CD4-positive, alpha-beta memory T cell (primary cell): ENCODE results near the gene GABRR1. TPM values are rescaled to one million over a fixed set of nuclear protein-coding genes. Genes with fewer than 3 reads are reported as not detected.

Experiments used
- CTCF ChIA-PET: fragments of 350-600 bp; sonication (Branson Sonifier 250); formaldehyde crosslinking; loops from one replicate; lab custom pipeline; 2021; ENCODE audit warnings: inconsistent platforms; ENCODE audit not compliant: partially characterized antibody; lab: Charles Lee
- POLR2A ChIA-PET: fragments of 350-600 bp; sonication (Branson Sonifier 250); formaldehyde crosslinking; loops from one replicate; lab custom pipeline; 2021; ENCODE audit not compliant: partially characterized antibody; lab: Charles Lee
- DNase-seq, 5 donors: peaks; one replicate each; pipeline versions ENCODE4 v3.0.0 to v3.0.0-alpha.2; 2020 to 2022; ENCODE audit warnings: mixed read lengths in 1 of 5
- H3K27ac ChIP-seq: one replicate; pipeline ENCODE4 v1.7.0; 2013; ENCODE audit warnings: low read depth, low read length
- H3K27me3 ChIP-seq: 2 replicates; pipeline ENCODE4 v1.7.0; 2013; ENCODE audit warnings: mild to moderate bottlenecking, low read length, moderate library complexity; ENCODE audit not compliant: insufficient read depth
- H3K36me3 ChIP-seq: 2 replicates; pipeline ENCODE4 v1.7.0; 2013; ENCODE audit warnings: mild to moderate bottlenecking, low read length, moderate library complexity; ENCODE audit not compliant: insufficient read depth
- H3K4me1 ChIP-seq: 2 replicates; pipeline ENCODE4 v1.7.0; 2013; ENCODE audit warnings: mild to moderate bottlenecking, low read length, moderate library complexity; ENCODE audit not compliant: insufficient read depth
- H3K4me3 ChIP-seq, 2 donors: one replicate each; pipeline ENCODE4 v1.7.0; 2013; ENCODE audit warnings: low read length in 2 of 2, mild to moderate bottlenecking in 1 of 2
- H3K9me3 ChIP-seq, 2 donors: one replicate each; pipeline ENCODE4 v1.7.0; 2013; ENCODE audit warnings: low read length in 2 of 2, control low read depth in 1 of 2; ENCODE audit not compliant: control insufficient read depth in 1 of 2
- H3K27ac Mint-ChIP-seq, 7 donors: one replicate each; pipeline ENCODE4 v1.8.0; 2020 to 2021; ENCODE audit warnings: mixed read lengths in 7 of 7, mild to moderate bottlenecking in 6 of 7, inconsistent platforms in 3 of 7, moderate library complexity in 3 of 7
- H3K27me3 Mint-ChIP-seq, 2 donors: one replicate each; pipeline ENCODE4 v1.8.0; 2020 to 2021; ENCODE audit warnings: mixed read lengths in 2 of 2
- H3K36me3 Mint-ChIP-seq, 2 donors: one replicate each; pipeline ENCODE4 v1.8.0; 2020 to 2021; ENCODE audit warnings: mixed read lengths in 2 of 2, inconsistent platforms in 1 of 2, mild to moderate bottlenecking in 1 of 2
- H3K4me1 Mint-ChIP-seq, 4 donors: one replicate each; pipeline ENCODE4 v1.8.0; 2020 to 2021; ENCODE audit warnings: mixed read lengths in 4 of 4, mild to moderate bottlenecking in 1 of 4
- H3K4me3 Mint-ChIP-seq, 8 donors: one replicate each; pipeline ENCODE4 v1.8.0; 2020 to 2021; ENCODE audit warnings: mixed read lengths in 8 of 8, mild to moderate bottlenecking in 7 of 8, moderate library complexity in 6 of 8, inconsistent platforms in 3 of 8
- H3K9me3 Mint-ChIP-seq, 8 donors: one replicate each; pipeline ENCODE4 v1.8.0; 2020 to 2021; ENCODE audit warnings: mixed read lengths in 8 of 8, mild to moderate bottlenecking in 5 of 8, inconsistent platforms in 3 of 8, moderate library complexity in 1 of 8
- intact Hi-C: fragments of 100-400 bp; cut with micrococcal nuclease; formaldehyde crosslinking; loops from one replicate; pipeline ENCODE4 v1.15.1; 2023
- polyA plus RNA-seq, 2 donors: library from polyadenylated mRNA; unstranded; fragments of 300-500 nt; fragmentation: Illumina TruSeq; gene quantifications; one replicate each; pipeline ENCODE4 v1.2.3, GENCODE V29; 2021
- total RNA-seq, 2 experiments: library from RNA; stranded (reverse); gene quantifications; one replicate each; pipeline ENCODE4 v1.2.3, GENCODE V29; 2021

GABRR1 gene
- total and polyA plus RNA-seq, 4 experiments from 2014 or later = not detected

- Histone ChIP-seq H3K36me3 (no peaks in the 10 kb centered on the region), H3K9me3 (no peaks in the 10 kb centered on the region), H3K27ac (no peak overlapping the region), H3K27me3 (no peaks in the 10 kb centered on the region), H3K4me1 (no peaks in the 10 kb centered on the region), H3K4me3 (no peak overlapping the region)
- H3K4me1 Mint-ChIP-seq = no peaks in the 10 kb centered on the region
- CTCF ChIA-PET = interaction anchor here (1.1 kb wide), 1 partner anchor 117 kb away, joined by 3 read pairs; no protein-coding TSS in a partner anchor
- no peaks in the 10 kb centered on the region for H3K9me3 Mint-ChIP-seq
- H3K27me3 Mint-ChIP-seq = peaks cover 0 to 2% of the 10 kb centered on the region in 2 donors
- no peak overlapping the region for H3K27ac Mint-ChIP-seq
- no peak overlapping the region for H3K4me3 Mint-ChIP-seq
- POLR2A ChIA-PET = no interaction called here
- intact Hi-C loops = no loop called here
- no peak for DNase-seq
- no peaks in the 10 kb centered on the region for H3K36me3 Mint-ChIP-seq
These were observed 38.3 kb upstream of the GABRR1 start for GRCh38 chr6:89255417-89255816.

- no peaks in the 10 kb centered on the region for H3K36me3 Mint-ChIP-seq
- no peaks in the 10 kb centered on the region for H3K9me3 ChIP-seq
- no peaks in the 10 kb centered on the region for H3K36me3 ChIP-seq
- no peak overlapping the region for H3K4me3 Mint-ChIP-seq
- H3K27me3 Mint-ChIP-seq = peaks cover 0 to 2% of the 10 kb centered on the region in 2 donors
- DNase-seq = no peak
- H3K27me3 ChIP-seq = no peaks in the 10 kb centered on the region
- no peak overlapping the region for H3K27ac ChIP-seq
- no peaks in the 10 kb centered on the region for H3K9me3 Mint-ChIP-seq
- POLR2A ChIA-PET = no interaction called here
- CTCF ChIA-PET = no interaction called here
- peak overlapping the region in 1 of 7 donors; percentile 1 for H3K27ac Mint-ChIP-seq
- H3K4me1 ChIP-seq = no peaks in the 10 kb centered on the region
- intact Hi-C loops = no loop called here
- no peaks in the 10 kb centered on the region for H3K4me1 Mint-ChIP-seq
- H3K4me3 ChIP-seq = no peak overlapping the region
These were observed 37.4 kb upstream of the GABRR1 start for GRCh38 chr6:89254569-89254968.

GRCh38 chr6:89252907-89253306 lies 35.7 kb upstream of the GABRR1 start:
- H3K9me3 Mint-ChIP-seq = peaks cover 0 to 1% (median 0%) of the 10 kb centered on the region in 8 donors
- H3K4me3 ChIP-seq = no peak overlapping the region
- intact Hi-C loops = no loop called here
- no peak overlapping the region for H3K27ac ChIP-seq
- no peak overlapping the region for H3K27ac Mint-ChIP-seq
- no peaks in the 10 kb centered on the region for H3K36me3 ChIP-seq
- no peaks in the 10 kb centered on the region for H3K36me3 Mint-ChIP-seq
- no peaks in the 10 kb centered on the region for H3K4me1 ChIP-seq
- no peak for DNase-seq
- peaks cover 0 to 4% of the 10 kb centered on the region in 2 donors for H3K27me3 Mint-ChIP-seq
- ChIA-PET POLR2A (no interaction called here), CTCF (no interaction called here)
- H3K27me3 ChIP-seq = no peaks in the 10 kb centered on the region
- H3K4me3 Mint-ChIP-seq = no peak overlapping the region
- no peaks in the 10 kb centered on the region for H3K4me1 Mint-ChIP-seq
- no peaks in the 10 kb centered on the region for H3K9me3 ChIP-seq

- intact Hi-C loops = no loop called here
- Mint-ChIP-seq H3K27me3 (peaks cover 0 to 9% of the 10 kb centered on the region in 2 donors), H3K36me3 (no peaks in the 10 kb centered on the region), H3K27ac (no peak overlapping the region), H3K9me3 (peaks cover 0 to 1% (median 0%) of the 10 kb centered on the region in 8 donors), H3K4me3 (no peak overlapping the region), H3K4me1 (peaks cover 0 to 3% (median 0%) of the 10 kb centered on the region in 4 donors)
- no peak for DNase-seq
- Histone ChIP-seq H3K4me1 (no peaks in the 10 kb centered on the region), H3K36me3 (no peaks in the 10 kb centered on the region), H3K27me3 (no peaks in the 10 kb centered on the region), H3K27ac (no peak overlapping the region), H3K9me3 (no peaks in the 10 kb centered on the region), H3K4me3 (no peak overlapping the region)
- CTCF ChIA-PET = no interaction called here
- POLR2A ChIA-PET = no interaction called here
These were observed 34.8 kb upstream of the GABRR1 start for GRCh38 chr6:89251976-89252375.

- no peak for DNase-seq
- Histone ChIP-seq H3K36me3 (no peaks in the 10 kb centered on the region), H3K4me1 (no peaks in the 10 kb centered on the region), H3K27ac (no peak overlapping the region), H3K9me3 (no peaks in the 10 kb centered on the region), H3K27me3 (no peaks in the 10 kb centered on the region), H3K4me3 (no peak overlapping the region)
- ChIA-PET POLR2A (no interaction called here), CTCF (no interaction called here)
- Mint-ChIP-seq H3K4me3 (no peak overlapping the region), H3K36me3 (no peaks in the 10 kb centered on the region), H3K9me3 (peaks cover 0 to 1% (median 0%) of the 10 kb centered on the region in 8 donors), H3K27me3 (peaks cover 0 to 9% of the 10 kb centered on the region in 2 donors), H3K4me1 (peaks cover 0 to 3% (median 0%) of the 10 kb centered on the region in 4 donors), H3K27ac (no peak overlapping the region)
- intact Hi-C loops = no loop called here
These were observed 34.0 kb upstream of the GABRR1 start for GRCh38 chr6:89251170-89251569.

- POLR2A ChIA-PET = no interaction called here
- CTCF ChIA-PET = no interaction called here
These were observed 33.1 kb upstream of the GABRR1 start for GRCh38 chr6:89250239-89250638.

GRCh38 chr6:89244241-89244985 lies 27.3 kb upstream of the GABRR1 start:
- no peaks in the 10 kb centered on the region for H3K36me3 Mint-ChIP-seq
- H3K36me3 ChIP-seq = no peaks in the 10 kb centered on the region
- no peak overlapping the region for H3K4me3 ChIP-seq
- no peak for DNase-seq
- intact Hi-C loops = loop anchor here (5.0 kb wide), 1 partner anchor 122 kb away; no protein-coding TSS in a partner anchor
- H3K9me3 Mint-ChIP-seq = peaks cover 0 to 1% (median 0%) of the 10 kb centered on the region in 8 donors
- no peak overlapping the region for H3K4me3 Mint-ChIP-seq
- ChIA-PET CTCF (interaction anchor here (0.7 to 6.8 kb wide), 4 partner anchors 99 to 261 kb away, joined by 3 to 76 read pairs (median 3); no protein-coding TSS in a partner anchor), POLR2A (no interaction called here)
- no peak overlapping the region for H3K27ac ChIP-seq
- H3K4me1 ChIP-seq = peaks cover 2% of the 10 kb centered on the region
- H3K9me3 ChIP-seq = no peaks in the 10 kb centered on the region
- H3K4me1 Mint-ChIP-seq = peaks cover 6 to 12% (median 9%) of the 10 kb centered on the region in 4 donors
- no peak overlapping the region for H3K27ac Mint-ChIP-seq
- H3K27me3 Mint-ChIP-seq = peaks cover 2 to 7% of the 10 kb centered on the region in 2 donors
- H3K27me3 ChIP-seq = peaks cover 5% of the 10 kb centered on the region

More at GRCh38 chr6:89250239-89250638, 33.1 kb upstream of the GABRR1 start:
- intact Hi-C loops = no loop called here
- Mint-ChIP-seq H3K4me3 (no peak overlapping the region), H3K9me3 (peaks cover 0 to 1% (median 0%) of the 10 kb centered on the region in 8 donors), H3K27ac (no peak overlapping the region), H3K4me1 (peaks cover 0 to 3% (median 0%) of the 10 kb centered on the region in 4 donors), H3K36me3 (no peaks in the 10 kb centered on the region), H3K27me3 (peaks cover 0 to 9% of the 10 kb centered on the region in 2 donors)
- Histone ChIP-seq H3K9me3 (no peaks in the 10 kb centered on the region), H3K36me3 (no peaks in the 10 kb centered on the region), H3K27ac (no peak overlapping the region), H3K4me1 (no peaks in the 10 kb centered on the region), H3K27me3 (no peaks in the 10 kb centered on the region), H3K4me3 (no peak overlapping the region)
- DNase-seq = no peak
